Hippocampal formation (tissue), 2 donors: Measurements from ENCODE around the gene CELF2.

Experiments used
- DNase-seq, 2 donors: peaks; one replicate each; lab custom pipeline; 2025; lab: John Stamatoyannopoulos, UW

The CELF2 gene

GRCh38 chr10:11276449-11276990, 258.8 kb downstream of the CELF2 start:
- DNase-seq, result no peak

GRCh38 chr10:11279314-11279713, 261.6 kb downstream of the CELF2 start:
- DNase-seq, result no peak

DNA sequence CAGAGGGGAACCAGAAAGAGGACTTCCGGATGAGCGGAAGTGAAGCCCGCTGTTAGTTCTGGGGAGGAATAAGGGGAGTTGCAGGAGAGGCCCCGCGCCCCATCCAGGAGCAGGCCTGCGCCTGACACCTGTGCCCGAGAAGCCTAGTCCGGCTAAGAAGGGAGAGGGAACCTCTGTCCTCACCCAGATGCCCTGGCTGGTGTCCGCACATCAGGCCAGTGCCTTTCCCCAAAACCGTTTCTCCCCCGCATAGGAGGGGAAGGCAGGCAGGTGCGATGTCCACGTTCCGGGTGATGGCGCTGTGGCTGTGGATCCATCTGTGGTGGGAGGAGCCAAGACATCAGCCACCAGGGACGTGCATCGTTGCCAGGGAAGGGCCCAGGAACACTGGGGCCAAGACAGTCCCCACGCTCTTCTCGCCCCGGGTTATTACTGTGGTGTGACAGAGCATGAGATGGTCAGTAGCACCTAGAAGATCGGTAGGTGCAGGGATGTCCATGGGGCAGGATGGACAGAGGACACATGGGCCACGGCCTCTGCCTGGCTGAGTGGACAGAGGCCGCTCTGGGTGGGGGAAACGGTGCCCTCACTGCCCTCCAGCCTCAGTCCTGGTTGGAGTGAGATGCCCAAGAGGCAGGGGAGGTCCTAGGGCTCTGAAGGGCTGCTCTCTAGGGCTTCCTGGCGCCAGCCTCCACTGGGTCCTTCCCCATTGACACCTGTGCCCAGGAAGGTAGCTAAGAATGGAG, 262.7 kb downstream of the CELF2 start:
- DNase-seq, result no peak

GRCh38 chr10:11282156-11282555, 264.5 kb downstream of the CELF2 start:
- DNase-seq, result no peak

DNA sequence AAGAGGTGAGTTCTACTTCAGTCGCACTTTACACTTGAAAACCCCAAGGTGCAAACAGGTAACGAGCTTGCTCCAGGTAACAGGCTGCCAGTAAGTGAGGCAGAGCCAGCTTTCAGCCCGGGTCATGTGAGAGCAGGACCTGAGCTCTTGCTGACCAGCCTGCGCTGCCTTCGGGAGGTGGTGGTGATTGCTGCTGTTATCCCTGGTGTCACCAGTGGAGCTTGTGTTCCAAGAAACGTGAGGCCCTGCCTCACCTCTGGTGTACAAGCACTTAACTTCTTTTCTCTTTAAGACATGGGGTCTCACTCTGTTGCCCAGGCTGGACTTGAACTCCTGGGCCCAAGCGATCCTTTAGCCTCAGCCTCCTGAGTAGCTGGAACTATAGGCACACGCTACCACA, 265.0 kb downstream of the CELF2 start:
- DNase-seq, result no peak

- no peak for DNase-seq
Measured at GRCh38 chr10:11284291-11285085, 266.8 kb downstream of the CELF2 start.

DNA sequence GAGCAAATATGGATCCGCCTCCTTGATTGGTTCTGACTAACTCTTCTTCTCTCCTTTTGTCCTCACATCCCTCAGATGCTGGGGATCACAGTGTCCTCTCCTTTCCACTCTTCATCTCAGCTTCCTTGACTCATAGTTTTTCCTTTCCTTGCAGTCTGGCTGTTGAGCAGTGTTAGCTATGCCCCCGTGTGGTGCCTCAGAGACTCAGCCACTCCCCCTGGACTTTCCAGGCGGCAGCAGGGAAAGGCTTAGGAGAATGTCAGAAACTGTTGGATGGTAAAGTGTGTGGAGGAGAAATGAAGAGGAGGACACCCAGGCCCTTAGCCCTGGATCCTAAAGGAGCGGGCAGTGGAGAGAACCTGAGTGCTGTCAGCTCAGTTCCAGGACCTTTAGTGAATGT, 267.5 kb downstream of the CELF2 start:
- no peak for DNase-seq

DNA sequence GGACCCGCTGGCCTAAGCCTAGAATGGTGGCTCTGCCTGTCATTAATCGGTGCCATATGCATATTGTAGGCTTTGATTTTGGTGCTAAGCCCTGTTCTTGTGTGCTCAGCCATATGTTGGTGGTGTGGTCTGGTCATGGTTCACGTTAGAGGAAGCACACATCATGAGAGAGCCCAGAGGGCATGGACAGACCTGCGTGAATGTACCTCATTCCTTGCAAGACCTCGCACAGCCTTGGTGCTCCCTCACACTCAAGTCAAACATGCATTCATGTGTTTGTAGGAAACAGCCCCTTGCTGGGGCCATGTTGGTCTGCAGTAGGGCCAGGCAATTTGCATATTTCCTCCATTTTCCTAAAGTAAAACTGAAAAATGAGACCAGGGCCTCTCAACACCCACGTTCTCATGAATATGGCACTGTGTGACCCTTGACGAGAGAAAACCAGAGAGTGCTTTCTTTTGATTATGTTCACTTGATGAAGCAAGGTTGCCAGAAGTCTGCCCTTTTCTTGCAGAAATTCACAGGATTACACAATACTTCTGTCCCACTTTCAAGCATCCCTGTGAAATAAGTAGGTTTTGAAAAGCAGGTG, 268.7 kb downstream of the CELF2 start:
- no peak for DNase-seq

GRCh38 chr10:11288302-11288701, 270.6 kb downstream of the CELF2 start:
- DNase-seq, result no peak

DNA sequence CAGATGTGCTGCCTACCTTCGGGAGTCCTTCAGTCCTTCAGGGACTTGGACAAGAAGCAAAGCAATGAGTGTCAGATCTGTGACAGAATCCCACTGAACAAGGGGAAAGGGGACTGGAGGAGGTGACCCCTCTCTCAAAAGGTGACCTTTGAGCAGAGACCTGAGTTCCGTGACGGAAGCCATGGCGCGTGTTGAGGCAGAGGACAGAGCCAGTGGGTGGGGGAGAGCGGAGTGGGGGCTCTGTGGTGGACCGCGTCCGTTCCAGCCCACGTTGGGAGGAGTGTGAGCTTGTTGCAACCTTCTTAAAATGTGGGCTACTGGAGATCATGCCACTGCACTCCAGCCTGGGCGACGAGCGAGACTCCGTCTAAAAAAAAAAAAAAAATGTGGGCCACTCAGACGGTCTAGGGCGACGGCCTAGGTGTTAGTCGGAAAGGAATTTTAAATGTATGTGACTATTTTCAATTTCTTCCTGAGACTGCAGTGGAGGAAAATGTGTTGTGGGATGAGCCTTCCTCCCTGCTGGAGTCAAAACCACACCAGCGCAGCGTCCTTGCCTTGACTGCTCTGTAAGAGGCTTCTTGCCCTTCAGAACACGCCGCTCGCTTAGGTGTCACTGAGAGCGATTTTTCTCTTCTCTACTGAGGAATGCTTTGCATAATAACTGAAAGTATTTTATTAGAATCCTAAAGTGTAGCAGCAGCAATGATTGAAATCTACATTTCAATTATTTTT, 272.7 kb downstream of the CELF2 start:
- DNase-seq, result no peak

GRCh38 chr10:11292576-11293302, 275.1 kb downstream of the CELF2 start:
- DNase-seq, result no peak

- no peak for DNase-seq
Measured at GRCh38 chr10:11293332-11293731, 275.7 kb downstream of the CELF2 start.

DNA sequence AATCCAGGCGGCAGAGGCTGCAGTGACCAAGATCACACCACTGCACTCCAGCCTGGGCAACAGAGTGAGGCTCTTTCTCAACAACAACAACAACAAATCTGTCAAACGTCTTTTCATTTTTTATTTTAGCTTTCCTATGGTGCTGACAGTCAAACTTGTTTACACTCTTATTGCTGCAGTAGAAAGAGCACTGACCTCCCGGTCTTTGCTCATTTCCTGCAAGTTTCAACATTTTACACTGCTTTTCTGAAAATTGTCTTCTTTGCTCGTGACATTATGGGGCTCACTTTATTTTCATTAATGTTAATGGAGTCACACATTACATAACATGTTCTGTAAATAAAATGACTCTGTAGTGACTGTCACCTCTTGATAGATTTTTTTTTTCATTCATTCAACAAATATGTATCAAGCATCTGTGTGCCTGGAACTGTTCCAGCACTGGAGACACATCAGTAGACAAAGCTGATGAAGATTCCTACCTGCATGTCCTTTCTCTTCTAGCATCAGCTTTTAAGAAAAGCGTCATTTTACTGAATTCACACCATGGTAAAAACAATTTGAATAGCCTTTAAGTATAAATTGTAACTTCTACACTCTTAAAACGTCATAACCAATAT, 277.3 kb downstream of the CELF2 start:
- DNase-seq, result no peak

- no peak for DNase-seq
Measured at GRCh38 chr10:11295492-11295891, 277.8 kb downstream of the CELF2 start.

DNA sequence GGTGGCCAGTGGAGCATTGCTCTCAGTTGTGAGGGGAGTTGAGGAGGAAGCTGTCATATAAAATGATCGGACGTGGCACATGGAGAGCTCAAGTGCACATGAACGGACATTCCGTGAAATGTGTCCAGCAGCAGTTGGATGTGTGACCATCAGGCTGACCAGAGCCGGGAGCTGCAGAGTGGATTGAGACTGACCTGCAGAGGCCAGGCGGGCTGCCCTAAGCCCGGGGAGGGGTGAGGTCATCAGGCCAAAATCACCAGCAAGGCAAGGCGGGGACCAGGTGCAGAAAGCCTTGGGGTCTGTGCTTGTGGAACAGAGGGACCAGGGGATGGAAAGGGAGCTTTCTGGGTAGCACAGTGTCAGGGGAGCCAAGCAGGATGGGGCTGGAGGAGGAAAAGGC, 279.5 kb downstream of the CELF2 start:
- DNase-seq, result no peak

GRCh38 chr10:11298116-11298515, 280.4 kb downstream of the CELF2 start:
- no peak for DNase-seq

GRCh38 chr10:11299125-11299524, 281.5 kb downstream of the CELF2 start:
- no peak for DNase-seq

DNA sequence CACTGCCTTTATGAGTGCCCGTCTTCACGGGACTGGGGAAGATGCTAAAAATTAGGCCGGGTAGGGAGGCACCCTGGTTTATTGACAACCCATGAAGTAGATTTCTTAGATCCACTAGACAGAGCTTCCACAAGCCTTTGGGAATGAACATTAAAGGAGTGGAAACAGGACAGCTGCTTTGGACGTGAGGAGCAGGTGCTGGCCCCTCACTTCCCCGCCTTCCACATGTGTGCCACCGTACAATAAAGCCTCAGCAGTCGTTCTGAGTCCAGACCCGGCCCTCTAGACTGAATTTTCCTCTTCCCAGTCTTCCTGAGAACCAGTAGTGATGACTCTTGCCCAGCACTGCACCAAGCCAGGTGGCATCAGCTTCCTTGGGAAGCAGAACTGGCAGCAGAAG, 282.4 kb downstream of the CELF2 start:
- DNase-seq, result no peak

DNA sequence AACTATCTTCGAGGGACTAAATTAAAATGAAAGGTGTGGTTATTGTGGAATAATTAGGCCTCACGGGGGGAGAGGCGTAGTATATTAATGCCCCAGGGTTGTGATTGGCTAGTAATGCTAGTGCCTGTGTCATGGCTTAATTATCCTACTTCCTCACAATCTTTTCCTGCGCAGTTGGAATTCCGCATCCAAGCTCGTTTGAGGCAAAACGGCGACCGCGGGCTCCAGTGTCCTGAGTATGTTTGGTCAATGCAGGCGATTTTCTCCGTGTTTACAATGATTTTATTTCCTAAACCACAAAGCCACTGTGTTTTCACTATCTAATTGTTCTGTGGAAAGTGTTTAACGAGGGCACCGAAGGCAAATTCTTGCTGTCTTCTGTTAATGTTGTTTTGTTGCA, 282.9 kb downstream of the CELF2 start:
- no peak for DNase-seq

- DNase-seq, result no peak
Measured at GRCh38 chr10:11301571-11302111, 284.0 kb downstream of the CELF2 start.

GRCh38 chr10:11302181-11302580, 284.5 kb downstream of the CELF2 start:
- no peak for DNase-seq
